Measurements from ENCODE around the gene CCDC33.

- TF ChIP-seq CTCF (IDR thresholded peaks at IDR 0.05; ENCODE audit: insufficient read depth, low read length) (no peak), POLR2AphosphoS5 (IDR thresholded peaks at IDR 0.05; ENCODE audit: low read depth) (no peak), REST (IDR thresholded peaks at IDR 0.05; ENCODE audit: insufficient replicate concordance, low read depth) (no peak)
These were observed 28.3 kb upstream of the CCDC33 start for GRCh38 chr15:74207652-74208440.

All from HL-60 (cell line).